Adrenal gland (tissue), 5 donors: Measurements from ENCODE around the gene UVRAG.

ENCODE experiments used
- POLR2A ChIP-seq, 2 donors: fragments of 450-650 bp; IDR thresholded peaks; one replicate each; pipeline ENCODE4 v1.6.1; 2017; ENCODE audit warnings: antibody characterized with exemption in 2 of 2, mild to moderate bottlenecking in 2 of 2, moderate library complexity in 1 of 2
- TF ChIP-seq, protein P1 (sequence below), 6 experiments: fragments of 450-650 bp in 4 of 6; fragments of 200-600 bp in 2 of 6; sonication (generic) in 1 of 6; IDR thresholded peaks; 1 replicate in 5 of 6; 2 replicates in 1 of 6; pipeline versions ENCODE4 v1.5.1 to v1.8.0; 2016 to 2021; ENCODE audit warnings: antibody characterized with exemption in 6 of 6, mild to moderate bottlenecking in 2 of 6, moderate library complexity in 1 of 6
- donor health status: DM: no; HTN: no; CAD: no.

DNA sequence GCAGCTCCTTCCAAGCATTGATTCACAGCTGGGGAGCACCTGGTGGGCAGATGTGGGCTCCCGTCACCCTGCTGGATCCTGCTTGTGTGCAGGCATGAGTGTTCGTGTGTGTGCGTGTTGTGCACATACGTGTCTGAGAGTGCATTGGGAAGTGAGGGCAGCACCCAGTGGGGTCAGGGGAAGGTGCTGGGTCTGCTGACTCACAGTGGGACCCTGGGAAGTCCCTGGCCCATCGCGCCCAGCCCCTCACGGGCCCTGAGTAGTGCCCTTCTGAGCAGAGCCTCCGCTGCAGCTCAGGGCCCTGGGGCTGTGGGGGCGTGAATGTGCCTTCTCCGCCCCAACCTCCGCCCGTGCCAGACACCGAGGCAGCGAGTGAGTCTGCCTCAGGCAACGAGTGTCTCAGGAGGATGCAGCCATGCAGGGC, 354.5 kb downstream of the UVRAG start:
- no peak for TF ChIP-seq POLR2A (IDR thresholded peaks at IDR 0.05)
- TF ChIP-seq, protein P1, sequence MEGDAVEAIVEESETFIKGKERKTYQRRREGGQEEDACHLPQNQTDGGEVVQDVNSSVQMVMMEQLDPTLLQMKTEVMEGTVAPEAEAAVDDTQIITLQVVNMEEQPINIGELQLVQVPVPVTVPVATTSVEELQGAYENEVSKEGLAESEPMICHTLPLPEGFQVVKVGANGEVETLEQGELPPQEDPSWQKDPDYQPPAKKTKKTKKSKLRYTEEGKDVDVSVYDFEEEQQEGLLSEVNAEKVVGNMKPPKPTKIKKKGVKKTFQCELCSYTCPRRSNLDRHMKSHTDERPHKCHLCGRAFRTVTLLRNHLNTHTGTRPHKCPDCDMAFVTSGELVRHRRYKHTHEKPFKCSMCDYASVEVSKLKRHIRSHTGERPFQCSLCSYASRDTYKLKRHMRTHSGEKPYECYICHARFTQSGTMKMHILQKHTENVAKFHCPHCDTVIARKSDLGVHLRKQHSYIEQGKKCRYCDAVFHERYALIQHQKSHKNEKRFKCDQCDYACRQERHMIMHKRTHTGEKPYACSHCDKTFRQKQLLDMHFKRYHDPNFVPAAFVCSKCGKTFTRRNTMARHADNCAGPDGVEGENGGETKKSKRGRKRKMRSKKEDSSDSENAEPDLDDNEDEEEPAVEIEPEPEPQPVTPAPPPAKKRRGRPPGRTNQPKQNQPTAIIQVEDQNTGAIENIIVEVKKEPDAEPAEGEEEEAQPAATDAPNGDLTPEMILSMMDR (IDR thresholded peaks at IDR 0.05): no peak
